DND-41 (cell line): ENCODE results near the gene CTNND1.

Source experiments
- CTCF ChIP-seq: IDR thresholded peaks from 2 replicates; pipeline ENCODE4 v1.5.1; 2012; ENCODE audit warnings: borderline replicate concordance, low read length, moderate library complexity, mild to moderate bottlenecking; ENCODE audit not compliant: poor library complexity, severe bottlenecking; ENCODE audit errors: extremely low read depth
- EZH2 ChIP-seq: IDR thresholded peaks from 3 replicates; pipeline ENCODE4 v1.6.1; 2012; ENCODE audit warnings: borderline replicate concordance, low read depth, mild to moderate bottlenecking, moderate library complexity, low read length, inconsistent platforms; ENCODE audit not compliant: severe bottlenecking

- TF ChIP-seq CTCF (no peak), EZH2 (no peak)
These were observed 16.4 kb upstream of the CTNND1 start for GRCh38 chr11:57745206-57745605.
